ENCODE measurements around the gene RNF208. TPM values are rescaled to one million over a fixed set of nuclear protein-coding genes. Genes with fewer than 3 reads are reported as not detected.
A peak's percentile ranks its signal among the peaks of the same experiment; 100 is the strongest.

RNF208 gene
- total RNA-seq, 1 donor from 2014 or later: 31.5 TPM

DNA sequence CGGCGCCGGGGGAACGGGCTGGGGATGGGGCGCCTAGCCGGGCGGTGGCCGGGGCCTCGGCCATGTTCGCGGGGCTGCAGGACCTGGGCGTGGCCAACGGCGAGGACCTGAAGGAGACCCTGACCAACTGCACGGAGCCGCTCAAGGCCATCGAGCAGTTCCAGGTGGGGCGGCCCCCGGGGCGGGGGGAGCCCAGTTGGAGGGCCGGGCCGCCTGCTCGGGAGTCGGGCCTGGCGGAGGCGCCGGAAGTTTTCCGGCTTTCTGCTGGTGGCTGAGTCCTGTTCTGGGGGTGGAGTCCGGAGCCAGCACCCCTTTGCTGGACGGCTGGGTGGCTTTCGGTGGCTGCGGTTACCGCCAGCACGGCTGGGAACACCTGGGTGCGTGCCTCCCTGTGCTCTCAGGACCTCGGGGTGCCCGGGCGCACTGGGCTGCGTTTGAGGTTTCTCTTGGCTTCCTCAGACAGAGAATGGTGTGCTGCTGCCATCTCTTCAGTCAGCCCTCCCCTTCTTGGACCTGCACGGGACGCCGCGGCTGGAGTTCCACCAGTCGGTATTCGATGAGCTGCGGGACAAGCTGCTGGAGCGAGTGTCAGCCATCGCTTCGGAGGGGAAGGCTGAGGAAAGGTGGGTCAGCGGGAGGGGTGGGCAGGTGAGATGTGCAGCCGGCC lies 33.5 kb upstream of the RNF208 start:
- Histone ChIP-seq H3K9me3 (replicated peaks) (no peaks in the 10 kb centered on the region), H3K4me1 (peaks cover 47% of the 10 kb centered on the region), H3K4me3 (peak overlapping the region; percentile 93), H3K36me3 (peaks cover 33% of the 10 kb centered on the region), H3K27me3 (ENCODE audit: low read depth) (no peaks in the 10 kb centered on the region), H3K27ac (replicated peaks) (peak overlapping the region; percentile 93)
- TF ChIP-seq, protein P1, sequence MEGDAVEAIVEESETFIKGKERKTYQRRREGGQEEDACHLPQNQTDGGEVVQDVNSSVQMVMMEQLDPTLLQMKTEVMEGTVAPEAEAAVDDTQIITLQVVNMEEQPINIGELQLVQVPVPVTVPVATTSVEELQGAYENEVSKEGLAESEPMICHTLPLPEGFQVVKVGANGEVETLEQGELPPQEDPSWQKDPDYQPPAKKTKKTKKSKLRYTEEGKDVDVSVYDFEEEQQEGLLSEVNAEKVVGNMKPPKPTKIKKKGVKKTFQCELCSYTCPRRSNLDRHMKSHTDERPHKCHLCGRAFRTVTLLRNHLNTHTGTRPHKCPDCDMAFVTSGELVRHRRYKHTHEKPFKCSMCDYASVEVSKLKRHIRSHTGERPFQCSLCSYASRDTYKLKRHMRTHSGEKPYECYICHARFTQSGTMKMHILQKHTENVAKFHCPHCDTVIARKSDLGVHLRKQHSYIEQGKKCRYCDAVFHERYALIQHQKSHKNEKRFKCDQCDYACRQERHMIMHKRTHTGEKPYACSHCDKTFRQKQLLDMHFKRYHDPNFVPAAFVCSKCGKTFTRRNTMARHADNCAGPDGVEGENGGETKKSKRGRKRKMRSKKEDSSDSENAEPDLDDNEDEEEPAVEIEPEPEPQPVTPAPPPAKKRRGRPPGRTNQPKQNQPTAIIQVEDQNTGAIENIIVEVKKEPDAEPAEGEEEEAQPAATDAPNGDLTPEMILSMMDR (IDR thresholded peaks at IDR 0.05; ENCODE audit: borderline replicate concordance): no peak
- intact Hi-C loops (cut with micrococcal nuclease): no loop called here
- peak; percentile 46 for DNase-seq

- peak within 1 kb of the TSS; percentile 93 for H3K4me3 ChIP-seq
- peaks cover 33% of the 10 kb centered on the region for H3K36me3 ChIP-seq
- no peaks in the 10 kb centered on the region for H3K27me3 ChIP-seq (ENCODE audit: low read depth)
- H3K4me1 ChIP-seq: peaks cover 54% of the 10 kb centered on the region
- intact Hi-C loops (cut with micrococcal nuclease): no loop called here
- no peaks in the 10 kb centered on the region for H3K9me3 ChIP-seq (replicated peaks)
- DNase-seq: peak; percentile 95
- H3K27ac ChIP-seq (replicated peaks): peak within 1 kb of the TSS; percentile 93
- TF ChIP-seq, protein P1 (IDR thresholded peaks at IDR 0.05; ENCODE audit: borderline replicate concordance): peak; percentile 28
These were observed 32.8 kb upstream of the RNF208 start, which contains the start of gene NELFB for GRCh38 chr9:137254624-137255447. TSS of gene NELFB (plus strand) at chr9:137255327.

DNA sequence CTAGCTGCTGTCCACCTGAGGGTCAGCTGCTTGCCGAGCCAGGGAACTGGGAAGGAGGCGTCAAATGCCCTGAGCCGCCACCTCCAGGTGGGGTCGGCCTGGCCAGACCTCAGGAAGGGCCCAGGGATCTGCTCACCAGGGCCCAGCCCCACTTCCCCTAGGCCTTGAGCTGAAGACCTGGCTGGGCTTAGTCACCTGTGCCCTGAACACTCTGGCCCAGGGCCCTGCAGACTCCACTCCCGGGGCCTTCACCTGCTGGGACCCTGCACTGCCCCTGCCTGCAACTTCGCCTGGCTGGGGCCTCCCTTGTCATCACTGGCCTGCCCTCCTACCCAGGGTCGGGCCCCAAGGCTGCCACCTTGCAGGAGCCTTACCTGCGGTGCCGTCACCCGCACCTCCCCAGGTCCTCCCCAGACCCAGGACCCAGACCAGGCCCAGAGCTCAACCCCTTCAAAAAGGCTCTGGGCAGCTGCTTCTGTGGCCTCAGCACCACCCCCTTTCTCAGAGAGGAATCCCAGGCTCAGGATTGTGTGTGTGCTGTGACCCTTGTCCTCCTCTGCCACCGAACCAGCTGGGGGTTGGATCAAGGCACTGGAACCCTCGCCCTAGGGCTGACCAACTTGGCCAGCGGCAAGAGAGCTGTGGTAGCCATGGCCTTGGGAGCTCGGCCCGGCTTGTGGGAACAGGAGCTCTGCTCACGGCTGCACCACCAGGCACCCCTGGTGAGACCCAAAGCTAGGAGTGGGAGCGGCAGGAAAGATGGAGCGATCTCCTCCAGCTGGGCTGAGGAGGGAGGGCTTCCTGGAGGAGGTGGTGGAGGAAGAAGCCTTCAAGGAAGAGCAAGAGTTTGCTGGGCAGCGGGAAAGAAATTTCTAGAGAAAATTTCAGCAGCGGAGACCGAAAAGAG lies 31.9 kb upstream of the RNF208 start:
- TF ChIP-seq, protein P1 (IDR thresholded peaks at IDR 0.05; ENCODE audit: borderline replicate concordance): no peak
- Histone ChIP-seq H3K27me3 (ENCODE audit: low read depth) (no peaks in the 10 kb centered on the region), H3K4me3 (peak overlapping the region; percentile 93), H3K4me1 (peaks cover 58% of the 10 kb centered on the region), H3K9me3 (replicated peaks) (no peaks in the 10 kb centered on the region), H3K27ac (replicated peaks) (peak overlapping the region; percentile 93), H3K36me3 (peaks cover 28% of the 10 kb centered on the region)
- intact Hi-C loops (cut with micrococcal nuclease): no loop called here
- DNase-seq: no peak

DNA sequence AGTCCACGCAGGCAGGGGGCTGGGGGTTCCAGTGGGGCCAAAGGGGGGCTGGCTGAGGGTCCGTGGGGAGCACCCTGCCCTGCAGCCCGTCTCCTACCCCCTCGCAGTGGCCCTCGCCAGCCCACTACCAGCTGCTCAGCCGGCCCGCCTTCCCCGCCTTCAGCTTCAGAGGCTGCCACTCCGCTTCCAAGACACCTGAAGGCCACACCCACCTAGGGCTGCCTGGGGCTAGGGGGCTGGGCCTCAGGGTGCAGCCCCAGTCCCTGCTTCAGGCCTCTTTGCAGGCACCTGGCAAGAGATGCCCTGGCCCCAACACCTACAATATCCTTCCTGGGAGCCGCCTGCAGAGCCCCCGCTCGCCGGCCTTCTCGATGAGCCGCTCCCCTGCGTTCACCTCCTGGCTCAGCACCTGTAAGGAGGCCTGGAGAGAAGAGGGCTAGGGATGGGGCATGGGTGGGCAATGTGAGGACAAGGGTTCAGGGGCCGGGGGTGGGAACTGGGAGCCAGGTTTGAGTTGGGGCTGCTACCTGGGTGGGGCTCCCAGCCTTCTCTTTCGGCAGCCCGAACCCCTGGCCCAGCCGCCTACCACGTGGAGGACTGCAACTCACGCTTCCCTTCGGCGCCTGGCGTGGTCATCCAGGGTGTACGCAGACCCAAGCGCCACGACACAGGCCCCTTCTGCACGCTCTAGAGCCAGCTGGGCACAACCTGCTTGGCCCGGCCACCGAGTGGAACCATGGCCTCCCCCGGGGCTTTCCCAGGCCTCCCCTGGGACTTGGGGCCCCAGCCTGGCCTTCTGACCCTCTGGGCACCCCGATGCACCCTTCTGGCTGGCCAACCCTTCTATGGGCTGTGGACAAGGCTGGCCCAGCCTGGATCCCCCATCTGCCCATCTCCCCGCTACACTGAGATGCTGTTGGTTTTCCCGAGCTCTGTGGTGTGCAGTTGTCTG lies 30.8 kb upstream of the RNF208 start:
- Histone ChIP-seq H3K4me3 (no peak overlapping the region), H3K4me1 (peaks cover 55% of the 10 kb centered on the region), H3K27ac (replicated peaks) (no peak overlapping the region), H3K9me3 (replicated peaks) (no peaks in the 10 kb centered on the region), H3K27me3 (ENCODE audit: low read depth) (no peaks in the 10 kb centered on the region), H3K36me3 (peaks cover 17% of the 10 kb centered on the region)
- TF ChIP-seq, protein P1 (IDR thresholded peaks at IDR 0.05; ENCODE audit: borderline replicate concordance): no peak
- DNase-seq: no peak
- intact Hi-C loops (cut with micrococcal nuclease): no loop called here
